K562 (cell line): Measurements from ENCODE around the gene LCNL1. TPM values are rescaled to one million over a fixed set of nuclear protein-coding genes. Genes with fewer than 3 reads are reported as not detected.

Experiments used
- DMBX1 ChIP-seq: fragments of 250-450 bp; sonication (Bioruptor Pico); IDR thresholded peaks from 2 replicates; pipeline ENCODE4 v1.8.0; 2022; ENCODE audit warnings: inconsistent platforms, mild to moderate bottlenecking, moderate library complexity, borderline replicate concordance
- E2F1 ChIP-seq: sonication (generic); formaldehyde crosslinking; IDR thresholded peaks from 2 replicates; pipeline ENCODE4 v1.8.1; 2023; ENCODE audit warnings: mild to moderate bottlenecking, missing genetic modification reagents, moderate library complexity
- FOXM1 ChIP-seq, 2 experiments: fragments of 450-650 bp in 1 of 2; sonication (generic) in 1 of 2; formaldehyde crosslinking in 1 of 2; IDR thresholded peaks; 2 replicates each; pipeline versions ENCODE4 v1.6.1 to v1.9.0; 2017 to 2022; ENCODE audit warnings: low read depth in 2 of 2, mild to moderate bottlenecking in 2 of 2, missing genetic modification reagents in 1 of 2, moderate library complexity in 1 of 2
- GABPB1 ChIP-seq: sonication (generic); formaldehyde crosslinking; IDR thresholded peaks from 2 replicates; pipeline ENCODE4 v1.8.0; 2022; ENCODE audit warnings: mild to moderate bottlenecking, missing genetic modification reagents
- IRF1 ChIP-seq: sonication (generic); formaldehyde crosslinking; IDR thresholded peaks from 2 replicates; pipeline ENCODE4 v1.8.0; 2022; ENCODE audit warnings: missing genetic modification reagents, mild to moderate bottlenecking, borderline replicate concordance
- JUND ChIP-seq, 2 experiments: IDR thresholded peaks; 2 replicates in 1 of 2; 3 replicates in 1 of 2; pipeline ENCODE4 v1.6.1; 2011; ENCODE audit warnings: borderline replicate concordance in 2 of 2, low read depth in 2 of 2, low read length in 2 of 2, improper control_type of control experiment in 1 of 2, missing biosample characterization in 1 of 2, missing genetic modification characterization in 1 of 2, missing genetic modification reagents in 1 of 2
- KLF1 ChIP-seq: fragments of 450-650 bp; IDR thresholded peaks from 2 replicates; pipeline ENCODE4 v1.6.1; 2016; ENCODE audit warnings: missing genetic modification characterization, missing compliant biosample characterization
- L3MBTL2 ChIP-seq: fragments of 450-650 bp; IDR thresholded peaks from 2 replicates; pipeline ENCODE4 v1.6.1; 2016; ENCODE audit warnings: mild to moderate bottlenecking, moderate library complexity
- MLX ChIP-seq, 2 experiments: fragments of 450-650 bp in 1 of 2; sonication (generic) in 1 of 2; formaldehyde crosslinking; conservative IDR thresholded peaks; 2 replicates each; pipeline versions ENCODE4 v1.4.0 to v1.8.1; 2020 to 2022; ENCODE audit warnings: mild to moderate bottlenecking in 1 of 2, missing genetic modification reagents in 1 of 2
- SMAD4 ChIP-seq: fragments of 250-450 bp; sonication (Bioruptor Pico); conservative IDR thresholded peaks from 2 replicates; pipeline ENCODE4 v1.8.0; 2021; ENCODE audit warnings: inconsistent platforms, mild to moderate bottlenecking, moderate library complexity
- TAF9B ChIP-seq: fragments of 450-650 bp; IDR thresholded peaks from 2 replicates; pipeline ENCODE4 v1.6.1; 2018; ENCODE audit warnings: mild to moderate bottlenecking; ENCODE audit not compliant: partially characterized antibody
- TBP ChIP-seq: optimal IDR thresholded peaks from 2 replicates; pipeline ENCODE3; 2011; ENCODE audit warnings: low read depth, low read length, improper control_type of control experiment
- ZNF140 ChIP-seq: fragments of 250-450 bp; sonication (Bioruptor Pico); IDR thresholded peaks from 2 replicates; pipeline ENCODE4 v1.8.0; 2021; ENCODE audit warnings: moderate library complexity, mild to moderate bottlenecking, inconsistent platforms
- ZNF589 ChIP-seq: fragments of 200-800 bp; sonication (Bioruptor generic); IDR thresholded peaks from 2 replicates; pipeline ENCODE4 v1.6.1; 2016; ENCODE audit warnings: low read depth, missing genetic modification characterization, missing compliant biosample characterization
- polyA plus RNA-seq, 8 experiments: library from polyadenylated mRNA; depleted of rRNA in 4 of 8; stranded (reverse) in 5 of 8; unstranded in 3 of 8; fragments of >200 nt; fragmentation: Nextera tagmentation in 2 of 8; fragmentation: Illumina TruSeq in 1 of 8; extraction: Ambion mirVana in 2 of 8; extraction: Trizol in 1 of 8; gene quantifications; 2 replicates each; pipeline versions ENCODE4 v1.2.1 to v1.2.3, GENCODE V29; 2011 to 2014; ENCODE audit warnings: inconsistent platforms in 1 of 8, missing spikeins in 1 of 8
- total RNA-seq, 7 experiments: library from RNA; depleted of rRNA in 6 of 7; stranded (reverse); fragments of >200 nt in 6 of 7; fragmentation: Illumina TruSeq in 2 of 7; extraction: Trizol in 2 of 7; gene quantifications; 2 replicates each; pipeline versions ENCODE4 v1.2.1 to v1.2.3, GENCODE V29; 2011 to 2021; ENCODE audit warnings: low replicate concordance in 1 of 7
- TF ChIP-seq, protein P1 (sequence below), 2 experiments: fragments of 450-650 bp; conservative IDR thresholded peaks; 2 replicates each; pipeline ENCODE4 v1.6.1; 2017; ENCODE audit warnings: mild to moderate bottlenecking in 2 of 2, moderate library complexity in 2 of 2
- TF ChIP-seq, protein P2 (sequence below): fragments of 250-450 bp; sonication (Bioruptor Pico); IDR thresholded peaks from 2 replicates; pipeline ENCODE4 v1.5.0; 2020; ENCODE audit warnings: mild to moderate bottlenecking, borderline replicate concordance

Gene LCNL1
- total and polyA plus RNA-seq, 9 of the 15 experiments (the other 6 are each of a cell fraction or from before 2014, with no cell fraction given), result 0.04 to 0.16 (median 0.04) TPM; not detected in 4

DNA sequence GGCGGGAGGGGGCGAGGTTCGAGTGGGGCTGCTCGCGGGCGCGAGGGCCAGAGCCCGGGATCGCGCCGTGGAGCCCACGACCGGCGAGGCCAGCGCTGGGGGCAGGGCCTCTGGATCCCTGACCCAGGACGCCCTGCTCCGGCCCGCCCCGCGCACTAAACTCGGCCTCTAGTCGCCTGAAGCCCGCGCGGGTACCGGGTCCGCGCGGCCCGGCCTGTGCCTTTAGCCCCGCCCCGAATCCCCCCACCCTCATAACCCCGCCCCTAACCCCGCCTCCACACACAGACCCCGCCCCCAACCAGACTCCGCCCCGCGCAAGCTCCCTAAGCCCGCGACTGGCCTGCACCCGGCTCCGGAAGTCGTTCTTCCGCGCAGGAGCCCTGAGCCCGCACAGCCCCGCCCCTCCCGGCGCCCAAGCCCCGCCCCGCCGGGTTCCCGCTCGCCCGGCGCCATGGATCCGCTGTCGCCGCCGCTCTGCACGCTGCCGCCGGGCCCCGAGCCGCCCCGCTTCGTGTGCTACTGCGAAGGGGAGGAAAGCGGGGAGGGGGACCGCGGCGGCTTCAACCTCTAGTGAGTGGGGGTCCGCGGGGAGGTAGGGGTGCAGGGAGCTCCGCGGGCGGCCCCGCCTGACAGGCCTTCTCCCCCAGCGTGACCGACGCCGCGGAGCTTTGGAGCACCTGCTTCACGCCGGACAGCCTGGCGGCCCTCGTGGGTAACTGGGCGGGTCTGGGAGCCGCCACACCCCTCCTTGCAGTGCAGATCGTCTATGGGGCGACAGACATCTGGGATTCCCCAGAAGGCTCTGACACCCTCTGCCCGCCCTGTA is 9.4 kb downstream of the LCNL1 start, which contains the start of gene PAXX (continued):
- TF ChIP-seq MLX (CRISPR knock-in tag; conservative IDR thresholded peaks at IDR 0.05) (no peak), KLF1 (tag) (0 out of 2 replicates have a peak, but pooled peaks have one; percentile 23), FOXM1 (IDR thresholded peaks at IDR 0.05; ENCODE audit: low read depth) (no peak), FOXM1 (CRISPR knock-in tag; IDR thresholded peaks at IDR 0.05; ENCODE audit: low read depth) (0 out of 2 replicates have a peak, but pooled peaks have one; percentile 46), JUND (IDR thresholded peaks at IDR 0.05; ENCODE audit: borderline replicate concordance, low read depth, low read length) (0 out of 2 replicates have a peak, but pooled peaks have one; percentile 6), JUND (tag; IDR thresholded peaks at IDR 0.05; ENCODE audit: borderline replicate concordance, low read depth, low read length) (no peak), ZNF140 (CRISPR knock-in tag) (no peak), TAF9B (no peak), DMBX1 (CRISPR knock-in tag) (no peak), TBP (no peak), SMAD4 (CRISPR knock-in tag) (peak; percentile 68), E2F1 (CRISPR knock-in tag) (peak; percentile 86; the same call in 1 of the 2 replicates), L3MBTL2 (peak; percentile 99), IRF1 (CRISPR knock-in tag) (no peak), GABPB1 (peak; percentile 11; the same call in 1 of the 2 replicates), ZNF589 (CRISPR knock-in tag) (no peak)
- TF ChIP-seq, protein P1, sequence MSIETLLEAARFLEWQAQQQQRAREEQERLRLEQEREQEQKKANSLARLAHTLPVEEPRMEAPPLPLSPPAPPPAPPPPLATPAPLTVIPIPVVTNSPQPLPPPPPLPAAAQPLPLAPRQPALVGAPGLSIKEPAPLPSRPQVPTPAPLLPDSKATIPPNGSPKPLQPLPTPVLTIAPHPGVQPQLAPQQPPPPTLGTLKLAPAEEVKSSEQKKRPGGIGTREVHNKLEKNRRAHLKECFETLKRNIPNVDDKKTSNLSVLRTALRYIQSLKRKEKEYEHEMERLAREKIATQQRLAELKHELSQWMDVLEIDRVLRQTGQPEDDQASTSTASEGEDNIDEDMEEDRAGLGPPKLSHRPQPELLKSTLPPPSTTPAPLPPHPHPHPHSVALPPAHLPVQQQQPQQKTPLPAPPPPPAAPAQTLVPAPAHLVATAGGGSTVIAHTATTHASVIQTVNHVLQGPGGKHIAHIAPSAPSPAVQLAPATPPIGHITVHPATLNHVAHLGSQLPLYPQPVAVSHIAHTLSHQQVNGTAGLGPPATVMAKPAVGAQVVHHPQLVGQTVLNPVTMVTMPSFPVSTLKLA (conservative IDR thresholded peaks at IDR 0.05), result peak; percentile 91 to 96
- TF ChIP-seq, protein P2, sequence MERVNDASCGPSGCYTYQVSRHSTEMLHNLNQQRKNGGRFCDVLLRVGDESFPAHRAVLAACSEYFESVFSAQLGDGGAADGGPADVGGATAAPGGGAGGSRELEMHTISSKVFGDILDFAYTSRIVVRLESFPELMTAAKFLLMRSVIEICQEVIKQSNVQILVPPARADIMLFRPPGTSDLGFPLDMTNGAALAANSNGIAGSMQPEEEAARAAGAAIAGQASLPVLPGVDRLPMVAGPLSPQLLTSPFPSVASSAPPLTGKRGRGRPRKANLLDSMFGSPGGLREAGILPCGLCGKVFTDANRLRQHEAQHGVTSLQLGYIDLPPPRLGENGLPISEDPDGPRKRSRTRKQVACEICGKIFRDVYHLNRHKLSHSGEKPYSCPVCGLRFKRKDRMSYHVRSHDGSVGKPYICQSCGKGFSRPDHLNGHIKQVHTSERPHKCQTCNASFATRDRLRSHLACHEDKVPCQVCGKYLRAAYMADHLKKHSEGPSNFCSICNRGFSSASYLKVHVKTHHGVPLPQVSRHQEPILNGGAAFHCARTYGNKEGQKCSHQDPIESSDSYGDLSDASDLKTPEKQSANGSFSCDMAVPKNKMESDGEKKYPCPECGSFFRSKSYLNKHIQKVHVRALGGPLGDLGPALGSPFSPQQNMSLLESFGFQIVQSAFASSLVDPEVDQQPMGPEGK, result no peak
